Transverse colon (tissue), 3 donors: ENCODE data around the gene SMIM43.

Experiments used
- CTCF ChIP-seq, 5 experiments: fragments of 200-600 bp in 3 of 5; fragments of 450-650 bp in 2 of 5; sonication (generic) in 3 of 5; IDR thresholded peaks; 1 replicate in 2 of 5; 2 replicates in 3 of 5; pipeline ENCODE4 v1.5.1; 2016 to 2017; ENCODE audit warnings: antibody characterized with exemption in 5 of 5, inconsistent platforms in 3 of 5, mild to moderate bottlenecking in 2 of 5, moderate library complexity in 1 of 5
- EP300 ChIP-seq: sonication (generic); formaldehyde crosslinking; IDR thresholded peaks from one replicate; pipeline ENCODE4 v1.6.1; 2017; ENCODE audit warnings: antibody characterized with exemption, low read depth
- POLR2A ChIP-seq: fragments of 450-650 bp; IDR thresholded peaks from one replicate; pipeline ENCODE4 v1.6.1; 2016; ENCODE audit warnings: antibody characterized with exemption, mild to moderate bottlenecking, moderate library complexity

DNA sequence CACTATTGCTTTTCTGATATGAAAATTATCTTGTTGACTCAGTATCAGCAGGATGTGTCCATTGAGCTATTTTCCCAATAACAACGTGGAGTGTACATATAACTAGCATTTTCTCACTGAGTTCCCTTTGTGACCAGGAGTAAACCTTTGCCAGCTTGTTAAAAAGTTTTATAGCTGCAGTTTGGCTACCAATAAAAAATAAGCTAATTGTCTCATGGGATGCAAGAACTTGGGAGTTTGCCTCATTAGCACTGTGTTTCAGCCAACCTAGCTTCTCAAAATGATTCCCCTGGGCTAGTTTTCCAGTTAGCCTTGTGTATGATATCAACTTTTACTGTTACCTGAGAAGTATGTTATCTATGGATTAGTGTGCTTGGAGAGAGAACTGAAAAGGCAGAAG, 43.3 kb downstream of the SMIM43 start:
- TF ChIP-seq EP300 (no peak), CTCF (IDR thresholded peaks at IDR 0.05) (no peak), POLR2A (no peak)
